ENCODE results near the gene EVI5L.
A peak's percentile ranks its signal among the peaks of the same experiment; 100 is the strongest.

EVI5L gene

GRCh38 chr19:7861619-7862412 is 31.8 kb downstream of the EVI5L start:
- DNase-seq = no peak

- peak; percentile 50 for DNase-seq
Observed at GRCh38 chr19:7862413-7862951, 32.5 kb downstream of the EVI5L start.

- DNase-seq = no peak
Observed at GRCh38 chr19:7863157-7863970, 33.3 kb downstream of the EVI5L start.

GRCh38 chr19:7863971-7864689 is 34.1 kb downstream of the EVI5L start:
- DNase-seq = no peak

- DNase-seq = no peak
Observed at GRCh38 chr19:7864690-7865074, 34.7 kb downstream of the EVI5L start.

GRCh38 chr19:7865262-7865911 is 35.4 kb downstream of the EVI5L start:
- no peak for DNase-seq

GRCh38 chr19:7866399-7867091 is 36.5 kb downstream of the EVI5L start:
- no peak for DNase-seq

GRCh38 chr19:7867092-7867844 is 37.2 kb downstream of the EVI5L start:
- no peak for DNase-seq

- no peak for DNase-seq
Observed at GRCh38 chr19:7868326-7868670, 38.3 kb downstream of the EVI5L start.

GRCh38 chr19:7868671-7869452 is 38.8 kb downstream of the EVI5L start:
- peak; percentile 73 for DNase-seq

GRCh38 chr19:7869453-7869909 is 39.5 kb downstream of the EVI5L start:
- DNase-seq = peak; percentile 34

- no peak for DNase-seq
Observed at GRCh38 chr19:7869910-7870511, 40.0 kb downstream of the EVI5L start.

- peak; percentile 34 for DNase-seq
Observed at GRCh38 chr19:7870571-7871436, 40.8 kb downstream of the EVI5L start.

- peak; percentile 81 for DNase-seq
Observed at GRCh38 chr19:7871437-7872305, 41.7 kb downstream of the EVI5L start.

GRCh38 chr19:7872306-7873204 is 42.5 kb downstream of the EVI5L start:
- DNase-seq = no peak

- no peak for DNase-seq
Observed at GRCh38 chr19:7873304-7874075, 43.5 kb downstream of the EVI5L start.

All from suppressor macrophage treated with lipopolysaccharide for 4 hours (primary cell).